ENCODE measurements around the gene ATAD3B.

The ATAD3B gene

DNA sequence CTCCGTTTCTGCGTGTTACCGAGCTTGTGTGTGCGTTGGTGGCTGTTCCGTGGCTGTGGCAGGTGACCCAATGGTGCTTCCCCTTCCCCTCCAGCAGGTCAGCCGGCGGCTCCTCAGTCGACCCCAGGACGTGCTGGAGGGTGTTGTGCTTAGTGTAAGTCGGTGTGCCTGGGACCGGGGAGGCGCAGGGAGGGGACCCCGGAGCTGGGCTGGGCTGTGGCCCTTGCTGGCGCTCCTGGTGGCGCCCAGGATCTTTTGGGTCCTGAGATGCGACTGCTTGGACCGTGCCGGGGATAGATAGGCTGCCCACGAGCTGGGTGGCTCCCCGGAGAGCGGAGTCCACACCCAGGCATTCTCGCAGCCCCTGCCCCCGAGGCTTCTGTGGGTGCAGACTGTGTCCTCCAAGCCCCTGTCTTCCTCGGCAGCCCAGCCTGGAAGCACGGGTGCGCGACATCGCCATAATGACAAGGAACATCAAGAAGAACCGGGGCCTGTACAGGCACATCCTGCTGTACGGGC lies 16.1 kb upstream of the ATAD3B start:
- TF ChIP-seq, protein P1, sequence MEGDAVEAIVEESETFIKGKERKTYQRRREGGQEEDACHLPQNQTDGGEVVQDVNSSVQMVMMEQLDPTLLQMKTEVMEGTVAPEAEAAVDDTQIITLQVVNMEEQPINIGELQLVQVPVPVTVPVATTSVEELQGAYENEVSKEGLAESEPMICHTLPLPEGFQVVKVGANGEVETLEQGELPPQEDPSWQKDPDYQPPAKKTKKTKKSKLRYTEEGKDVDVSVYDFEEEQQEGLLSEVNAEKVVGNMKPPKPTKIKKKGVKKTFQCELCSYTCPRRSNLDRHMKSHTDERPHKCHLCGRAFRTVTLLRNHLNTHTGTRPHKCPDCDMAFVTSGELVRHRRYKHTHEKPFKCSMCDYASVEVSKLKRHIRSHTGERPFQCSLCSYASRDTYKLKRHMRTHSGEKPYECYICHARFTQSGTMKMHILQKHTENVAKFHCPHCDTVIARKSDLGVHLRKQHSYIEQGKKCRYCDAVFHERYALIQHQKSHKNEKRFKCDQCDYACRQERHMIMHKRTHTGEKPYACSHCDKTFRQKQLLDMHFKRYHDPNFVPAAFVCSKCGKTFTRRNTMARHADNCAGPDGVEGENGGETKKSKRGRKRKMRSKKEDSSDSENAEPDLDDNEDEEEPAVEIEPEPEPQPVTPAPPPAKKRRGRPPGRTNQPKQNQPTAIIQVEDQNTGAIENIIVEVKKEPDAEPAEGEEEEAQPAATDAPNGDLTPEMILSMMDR (IDR thresholded peaks at IDR 0.05) = no peak

DNA sequence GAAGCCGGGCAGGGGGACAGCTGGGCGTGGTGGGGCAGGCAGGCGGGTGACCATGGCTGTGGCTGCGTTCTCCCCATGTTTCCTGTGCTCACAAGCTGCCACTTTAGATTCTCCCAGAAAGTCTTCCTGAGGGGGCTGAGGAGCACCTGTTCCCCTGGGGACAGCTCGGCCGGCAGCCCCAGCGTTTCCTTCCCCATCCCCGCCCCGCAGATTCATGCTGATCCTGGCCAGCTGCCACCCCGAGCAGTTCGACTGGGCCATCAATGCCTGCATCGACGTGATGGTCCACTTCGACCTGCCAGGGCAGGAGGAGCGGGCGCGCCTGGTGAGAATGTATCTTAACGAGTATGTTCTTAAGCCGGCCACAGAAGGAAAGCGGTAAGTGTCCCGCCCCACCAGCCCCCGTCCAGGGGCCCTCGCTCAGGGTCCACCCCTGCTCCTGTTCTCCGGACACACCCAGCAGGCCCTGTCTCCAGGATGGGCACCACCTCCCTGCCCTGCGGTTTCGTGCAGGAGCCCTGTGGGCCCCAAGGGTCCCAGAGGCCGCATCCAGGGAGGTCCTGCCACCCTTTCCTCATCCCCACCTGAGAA lies 10.9 kb upstream of the ATAD3B start:
- TF ChIP-seq, protein P1 (IDR thresholded peaks at IDR 0.05) = no peak

DNA sequence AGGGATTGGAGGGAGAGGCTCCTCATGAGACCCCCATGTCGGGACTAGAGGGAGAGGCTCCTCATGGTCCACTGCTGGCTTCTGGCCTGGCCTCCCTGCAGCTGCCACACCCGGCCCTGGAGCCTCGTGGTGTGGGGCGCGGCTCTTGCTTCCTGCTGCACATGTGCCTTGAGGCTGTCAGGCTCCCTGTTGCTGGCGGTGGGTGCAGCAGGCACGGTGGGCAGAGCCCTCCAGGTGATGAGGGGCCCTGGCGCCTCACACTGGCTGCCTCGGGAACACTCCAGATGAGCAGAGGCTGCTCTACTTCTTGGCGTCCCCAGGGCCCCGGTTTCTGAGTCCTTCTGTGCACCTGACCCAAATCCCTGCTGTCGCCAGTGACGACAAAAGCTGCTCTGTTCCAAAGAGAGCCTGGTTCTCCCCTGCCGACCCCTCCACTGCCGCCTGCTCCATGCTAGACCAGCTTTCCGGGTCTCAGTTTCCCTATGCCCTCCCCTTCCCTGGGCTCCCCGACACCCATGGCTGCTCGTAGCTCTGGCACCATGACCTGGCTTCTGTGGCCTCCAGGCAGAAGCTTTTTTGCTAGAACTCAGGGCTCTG lies 9.7 kb upstream of the ATAD3B start:
- TF ChIP-seq, protein P1 (IDR thresholded peaks at IDR 0.05) = no peak

DNA sequence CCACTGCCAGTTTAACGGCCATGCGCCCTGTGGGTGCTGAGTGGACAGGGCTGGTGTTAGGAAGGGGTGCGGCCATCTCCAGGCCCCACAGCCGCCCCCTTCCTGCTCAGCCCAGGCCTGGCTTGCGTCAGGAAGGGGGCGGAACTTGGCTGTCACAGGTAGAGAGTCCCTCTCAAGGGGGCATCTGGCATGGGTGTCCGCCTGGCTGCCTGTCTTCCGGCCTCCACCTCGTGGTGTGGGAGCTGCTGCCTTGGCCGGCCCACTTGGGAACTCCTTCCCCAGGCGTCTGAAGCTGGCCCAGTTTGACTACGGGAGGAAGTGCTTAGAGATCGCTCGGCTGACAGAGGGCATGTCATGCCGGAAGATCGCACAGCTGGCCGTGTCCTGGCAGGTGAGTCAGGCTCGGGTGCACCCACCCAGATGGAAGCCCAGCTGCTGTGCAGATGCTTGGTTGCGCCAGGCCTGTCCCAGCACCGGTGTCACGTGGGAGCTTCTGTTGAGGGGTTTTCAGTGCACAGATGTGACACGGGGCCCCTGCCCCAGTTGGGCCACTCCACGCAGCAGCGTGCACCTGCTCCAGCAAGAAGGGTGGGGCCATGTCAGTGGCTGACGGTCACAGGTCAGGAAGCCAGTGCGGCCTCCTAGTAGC lies 9.1 kb upstream of the ATAD3B start:
- TF ChIP-seq, protein P1 (IDR thresholded peaks at IDR 0.05) = no peak

DNA sequence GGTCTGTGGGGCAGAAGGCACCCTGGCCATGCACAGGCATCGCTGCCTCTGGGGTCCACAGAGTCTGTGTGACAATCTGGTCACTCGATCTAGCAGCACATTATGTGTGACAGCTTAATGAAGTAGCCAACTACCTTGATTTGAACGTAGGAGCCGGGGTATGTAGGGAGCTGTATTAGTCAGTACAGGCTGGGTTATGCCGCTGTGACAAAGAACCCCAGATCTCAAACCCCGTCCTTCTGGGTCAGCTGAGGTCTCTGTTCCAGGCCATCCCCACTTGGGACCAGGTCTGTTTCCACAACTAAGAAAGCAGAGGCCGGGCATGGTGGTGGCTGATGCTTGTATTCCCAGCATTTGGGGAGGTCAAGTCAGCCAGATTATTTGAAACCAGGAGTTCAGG lies 8.3 kb upstream of the ATAD3B start:
- TF ChIP-seq, protein P1 (IDR thresholded peaks at IDR 0.05) = no peak

DNA sequence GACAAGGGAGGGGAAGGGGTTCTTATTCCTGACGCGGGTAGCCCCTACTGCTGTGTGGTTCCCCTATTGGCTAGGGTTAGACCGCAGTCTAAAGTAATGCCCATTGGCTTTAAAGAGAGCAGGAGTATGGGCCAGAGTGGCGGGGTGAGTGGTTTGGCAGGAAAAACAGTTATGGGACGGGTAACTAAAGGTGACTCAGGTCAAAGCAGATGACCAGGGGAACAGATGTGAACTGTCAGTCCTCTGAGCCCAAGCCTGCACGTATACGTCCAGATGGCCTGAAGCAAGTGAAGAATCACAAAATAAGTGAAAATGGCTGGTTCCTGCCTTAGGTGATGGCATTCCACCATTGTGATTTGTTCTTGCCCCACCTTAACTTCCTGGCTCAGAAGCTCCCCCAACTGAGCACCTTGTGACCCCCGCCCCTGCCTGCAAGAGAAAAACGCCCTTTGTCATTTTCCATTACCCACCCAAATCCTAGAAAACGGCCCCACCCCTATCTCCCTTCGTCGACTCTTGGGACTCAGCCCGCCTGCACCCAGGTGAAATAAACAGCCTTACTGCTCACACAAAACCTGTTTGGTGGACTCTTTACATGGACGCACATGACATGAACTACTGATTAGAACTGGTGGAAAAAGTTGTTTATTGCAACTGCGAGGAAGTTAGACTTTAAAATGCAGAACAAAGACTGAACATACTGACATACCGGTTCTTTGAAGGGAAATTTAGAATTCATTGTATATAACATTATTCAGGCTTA lies 758 bp upstream of the ATAD3B start:
- TF ChIP-seq, protein P1 (IDR thresholded peaks at IDR 0.05) = no peak

DNA sequence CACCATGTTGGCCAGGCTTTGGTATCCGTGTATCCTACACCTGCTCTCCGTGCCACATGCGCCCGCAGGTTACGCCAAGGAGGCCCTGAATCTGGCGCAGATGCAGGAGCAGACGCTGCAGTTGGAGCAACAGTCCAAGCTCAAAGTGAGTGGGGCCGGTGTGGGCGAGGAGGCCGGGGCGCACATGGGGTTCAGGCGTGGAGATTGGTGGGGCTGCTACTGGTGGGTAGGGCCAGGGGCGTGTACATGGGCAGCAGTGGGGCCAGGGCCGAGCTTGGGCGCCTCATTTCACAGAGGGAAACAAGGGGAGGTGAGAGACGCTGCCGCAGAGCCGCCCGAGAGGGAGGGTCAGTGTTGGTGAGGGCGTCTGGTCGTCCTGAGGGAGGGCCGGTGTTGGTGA lies 5.6 kb downstream of the ATAD3B start:
- TF ChIP-seq, protein P1 (IDR thresholded peaks at IDR 0.05) = no peak
